ENCODE measurements around the gene GADD45G. TPM values are rescaled to one million over a fixed set of nuclear protein-coding genes. Genes with fewer than 3 reads are reported as not detected.

Gene GADD45G
- total RNA-seq, 1 experiment from 2014 or later, result 7.7 TPM

GRCh38 chr9:89640801-89641200 lies 36.0 kb downstream of the GADD45G start:
- no peak for DNase-seq
- H3K27ac ChIP-seq (ENCODE audit: insufficient read length, low read depth, low read length), result no peak overlapping the region
- H3K14ac ChIP-seq (ENCODE audit: insufficient read depth, low read length), result no peak overlapping the region
- no peak overlapping the region for H3K4me3 Mint-ChIP-seq
- H2BK5ac ChIP-seq (ENCODE audit: insufficient read length, low read length), result no peak overlapping the region
- H2AFZ ChIP-seq (ENCODE audit: low read length), result no peak overlapping the region
- H2BK20ac ChIP-seq (ENCODE audit: low read depth, low read length, poor library complexity, severe bottlenecking), result no peak overlapping the region
- H3K9me3 Mint-ChIP-seq, result no peaks in the 10 kb centered on the region
- no peak overlapping the region for H3T11ph ChIP-seq (ENCODE audit: low read length)
- no peaks in the 10 kb centered on the region for H3K79me1 ChIP-seq (ENCODE audit: insufficient read depth, low read depth, low read length, poor library complexity, severe bottlenecking)
- WGBS (ENCODE audit: extremely low coverage, insufficient read length, low lambda C conversion rate), result no CpG with 5 or more reads among the region's 8 CpGs
- no peak overlapping the region for H3K4me2 ChIP-seq (ENCODE audit: insufficient read depth, insufficient read length, low read length)
- H3K27me3 ChIP-seq (ENCODE audit: insufficient read depth, low read length), result no peaks in the 10 kb centered on the region
- no peak overlapping the region for H2BK120ac ChIP-seq (ENCODE audit: low read depth, low read length, poor library complexity, severe bottlenecking)
- no peaks in the 10 kb centered on the region for H4K20me1 ChIP-seq (ENCODE audit: control insufficient read depth, insufficient read depth, insufficient read length)
- no peak overlapping the region for H2BK12ac ChIP-seq (ENCODE audit: insufficient read length, low read depth, low read length)
- no peaks in the 10 kb centered on the region for H3K36me3 Mint-ChIP-seq (ENCODE audit: insufficient read depth in 1 of 3, low read depth in 3 of 3)
- no peak overlapping the region; a peak in 1 of 7 replicates for H3K27ac Mint-ChIP-seq
- H3K9ac ChIP-seq (ENCODE audit: extremely low read depth, insufficient read length, low read length), result no peak overlapping the region
- no peak overlapping the region for H4K8ac ChIP-seq (replicated peaks; ENCODE audit: insufficient read length, low read depth, low read length)
- no peak overlapping the region for H3K4ac ChIP-seq (ENCODE audit: low read depth, low read length)
- no peaks in the 10 kb centered on the region for H3K79me2 ChIP-seq (ENCODE audit: insufficient read depth, low read length)
- no peak overlapping the region for H2BK15ac ChIP-seq (ENCODE audit: low read depth, low read length)
- no peaks in the 10 kb centered on the region for H3K23me2 ChIP-seq (ENCODE audit: insufficient read length, low read depth, low read length, poor library complexity, severe bottlenecking)
- H3K27me3 Mint-ChIP-seq (ENCODE audit: low read depth), result peaks cover 4% of the 10 kb centered on the region
- no peak overlapping the region for H4K5ac ChIP-seq (ENCODE audit: insufficient read length, low read depth, low read length)
- no peak overlapping the region for H3K18ac ChIP-seq (ENCODE audit: insufficient read length, low read depth, low read length)
- no peak for TF ChIP-seq CTCF (conservative IDR thresholded peaks at IDR 0.05)
- H4K91ac ChIP-seq (ENCODE audit: insufficient read length, low read depth, low read length), result no peak overlapping the region
- peaks cover 8 to 17% of the 10 kb centered on the region in 2 experiments for H3K4me1 Mint-ChIP-seq
- no peak overlapping the region for H2AK5ac ChIP-seq (ENCODE audit: insufficient read length, low read length)
- H3K23ac ChIP-seq (ENCODE audit: insufficient read length, low read depth, low read length), result no peak overlapping the region
- no peaks in the 10 kb centered on the region for H3K4me1 ChIP-seq (ENCODE audit: insufficient read depth, low read length)
- no peak overlapping the region for H3K56ac ChIP-seq (ENCODE audit: insufficient read length, low read depth, low read length)
- no peaks in the 10 kb centered on the region for H3K9me3 ChIP-seq (ENCODE audit: control insufficient read depth, low read depth, low read length)
